Spleen (tissue), 11 donors: ENCODE results near the gene RIPK3. TPM values are rescaled to one million over a fixed set of nuclear protein-coding genes. Genes with fewer than 3 reads are reported as not detected.

Experiments used
- DNase-seq: peaks from one replicate; pipeline ENCODE4 v3.0.0-alpha.2; 2020
- H3K27ac ChIP-seq, 8 donors: fragments of 200-600 bp; sonication (generic) in 7 of 8; 1 replicate in 4 of 8; 2 replicates in 4 of 8; pipeline versions ENCODE4 v1.5.0 to v1.8.0; 2016 to 2021; ENCODE audit warnings: inconsistent platforms in 4 of 8, mild to moderate bottlenecking in 4 of 8, moderate library complexity in 1 of 8
- H3K27me3 ChIP-seq, 7 donors: fragments of 200-600 bp; sonication (generic) in 6 of 7; replicated peaks in 1 of 7; 1 replicate in 4 of 7; 2 replicates in 3 of 7; pipeline versions ENCODE4 v1.5.0 to v1.8.0; 2016 to 2021; ENCODE audit warnings: inconsistent platforms in 3 of 7, mild to moderate bottlenecking in 1 of 7
- H3K36me3 ChIP-seq, 6 donors: fragments of 200-600 bp; sonication (generic) in 5 of 6; 1 replicate in 4 of 6; 2 replicates in 2 of 6; pipeline versions ENCODE4 v1.5.0 to v1.8.0; 2016 to 2021; ENCODE audit warnings: inconsistent platforms in 2 of 6
- H3K4me1 ChIP-seq, 6 donors: fragments of 200-600 bp; sonication (generic) in 5 of 6; 1 replicate in 3 of 6; 2 replicates in 3 of 6; pipeline versions ENCODE4 v1.5.0 to v1.8.0; 2016 to 2021; ENCODE audit warnings: inconsistent platforms in 3 of 6
- H3K4me3 ChIP-seq, 8 donors: fragments of 200-600 bp; sonication (generic) in 7 of 8; 1 replicate in 4 of 8; 2 replicates in 4 of 8; pipeline versions ENCODE4 v1.5.0 to v1.8.0; 2016 to 2021; ENCODE audit warnings: inconsistent platforms in 4 of 8, mild to moderate bottlenecking in 4 of 8, moderate library complexity in 2 of 8
- H3K9me3 ChIP-seq, 8 donors: fragments of 200-600 bp; sonication (generic) in 7 of 8; 1 replicate in 4 of 8; 2 replicates in 4 of 8; pipeline versions ENCODE4 v1.5.0 to v1.8.0; 2016 to 2021; ENCODE audit warnings: inconsistent platforms in 4 of 8
- CTCF ChIP-seq, 11 experiments: fragments of 200-600 bp in 7 of 11; fragments of 450-650 bp in 4 of 11; sonication (generic) in 4 of 11; IDR thresholded peaks in 8 of 11; conservative IDR thresholded peaks in 3 of 11; 1 replicate in 7 of 11; 2 replicates in 4 of 11; pipeline versions ENCODE4 v1.4.0 to v1.8.0; 2016 to 2021; ENCODE audit warnings: antibody characterized with exemption in 11 of 11, inconsistent platforms in 4 of 11, mild to moderate bottlenecking in 1 of 11
- POLR2A ChIP-seq, 3 donors: fragments of 450-650 bp; IDR thresholded peaks; one replicate each; pipeline ENCODE4 v1.5.1; 2017; ENCODE audit warnings: antibody characterized with exemption in 3 of 3, mild to moderate bottlenecking in 1 of 3
- POLR2AphosphoS5 ChIP-seq, 3 donors: sonication (generic); formaldehyde crosslinking; IDR thresholded peaks; one replicate each; pipeline ENCODE4 v1.5.1; 2017; ENCODE audit warnings: antibody characterized with exemption in 3 of 3
- WGBS, 5 donors: extraction: QIAGEN DNeasy Blood & Tissue Kit in 3 of 5; methylation state at CpG; one replicate each; pipeline versions ENCODE4 v1.1.5 to v1.1.7; 2013 to 2018; 5-methylcytosine and 5-hydroxymethylcytosine counted together
- intact Hi-C: fragments of 100-400 bp; cut with DNase I; formaldehyde crosslinking; loops from one replicate; pipeline ENCODE4 v1.15.0; 2023; ENCODE audit warnings: low total_unique reads
- polyA plus RNA-seq, 3 donors: library from polyadenylated mRNA; stranded (reverse); fragments of 200-250 nt; gene quantifications; one replicate each; pipeline ENCODE4 v1.2.1, GENCODE V29; 2013
- total RNA-seq, 7 donors: library from RNA; depleted of rRNA in 3 of 7; stranded (reverse); fragments of >200 nt in 3 of 7; fragmentation: NEBNext Ultra II Directional in 4 of 7; extraction: Animal tissue kit (Norgen Biotek cat#: 25700) in 4 of 7; gene quantifications; one replicate each; pipeline versions ENCODE4 v1.1.0 to v1.2.1, GENCODE V29; 2016 to 2021
- donor health status: healthy with polysubstance abuse.
- donor health status: DM: no; HTN: no; CAD: no; lungs with moderate emphysema.
- donor health status: DM: no; HTN: no; CAD: no.
- donor health status: Bipolar disorder and iron deficiency.
- donor health status: healthy.
- donor health status: DM: no; HTN: no; CAD: no.
- donor health status: DM: yes; HTN: yes; CAD: no.

Gene RIPK3
- total and polyA plus RNA-seq, 10 donors: 14.0 to 42.4 (median 28.4) TPM

GRCh38 chr14:24353559-24354481 lies 14.0 kb upstream of the RIPK3 start:
- Histone ChIP-seq H3K4me3 (no peak overlapping the region), H3K9me3 (no peaks in the 10 kb centered on the region), H3K36me3 (no peaks in the 10 kb centered on the region), H3K4me1 (no peaks in the 10 kb centered on the region), H3K27ac (no peak overlapping the region), H3K27me3 (peaks cover 0 to 37% (median 0%) of the 10 kb centered on the region in 7 donors)
- intact Hi-C loops: no loop called here
- TF ChIP-seq CTCF (IDR thresholded peaks at IDR 0.05 in 8 of 11, conservative IDR thresholded peaks at IDR 0.05 in 3 of 11): no peak
- no peak for TF ChIP-seq POLR2A (IDR thresholded peaks at IDR 0.05)
- TF ChIP-seq POLR2AphosphoS5 (IDR thresholded peaks at IDR 0.05): no peak
- WGBS, 5 donors: 60 to 92% (median 76%) methylated on average over 5 of the region's 5 CpGs
- DNase-seq: no peak

GRCh38 chr14:24351517-24351916 lies 11.7 kb upstream of the RIPK3 start:
- Histone ChIP-seq H3K4me1 (no peaks in the 10 kb centered on the region), H3K27ac (no peak overlapping the region), H3K9me3 (no peaks in the 10 kb centered on the region), H3K27me3 (peaks cover 0 to 33% (median 0%) of the 10 kb centered on the region in 7 donors), H3K36me3 (no peaks in the 10 kb centered on the region), H3K4me3 (no peak overlapping the region)
- TF ChIP-seq POLR2AphosphoS5 (IDR thresholded peaks at IDR 0.05): no peak
- TF ChIP-seq POLR2A (IDR thresholded peaks at IDR 0.05): no peak
- no peak for TF ChIP-seq CTCF (IDR thresholded peaks at IDR 0.05 in 8 of 11, conservative IDR thresholded peaks at IDR 0.05 in 3 of 11)
- WGBS, 5 donors: 34 to 44% (median 39%) methylated on average over 4 of the region's 4 CpGs
- DNase-seq: no peak
- intact Hi-C loops: no loop called here

GRCh38 chr14:24349742-24350141 lies 10.0 kb upstream of the RIPK3 start:
- intact Hi-C loops: no loop called here

More at GRCh38 chr14:24349742-24350141, 10.0 kb upstream of the RIPK3 start:
- Histone ChIP-seq H3K27me3 (peaks cover 0 to 35% (median 0%) of the 10 kb centered on the region in 7 donors), H3K9me3 (no peaks in the 10 kb centered on the region), H3K4me1 (no peaks in the 10 kb centered on the region), H3K27ac (no peak overlapping the region), H3K4me3 (no peak overlapping the region), H3K36me3 (no peaks in the 10 kb centered on the region)
- WGBS, 5 donors: 77 to 90% (median 81%) methylated on average over 5 of the region's 5 CpGs
- no peak for DNase-seq
- TF ChIP-seq CTCF (IDR thresholded peaks at IDR 0.05 in 8 of 11, conservative IDR thresholded peaks at IDR 0.05 in 3 of 11) (no peak), POLR2A (IDR thresholded peaks at IDR 0.05) (no peak), POLR2AphosphoS5 (IDR thresholded peaks at IDR 0.05) (no peak)
